ENCODE measurements around the gene CGB1. TPM values are rescaled to one million over a fixed set of nuclear protein-coding genes. Genes with fewer than 3 reads are reported as not detected.
A peak's percentile ranks its signal among the peaks of the same experiment; 100 is the strongest.
"Not testable (repeated sequence)": the region's sequence is repeated elsewhere in the genome, so short reads cannot be mapped to it uniquely, and the experiment has no call there.

CGB1 gene
- not detected in 2 replicates for total RNA-seq

GRCh38 chr19:49036815-49037214 is at the start of gene CGB1:
Gene CGB1, minus strand, starts transcription at chr19:49036895. Its CDS starts 184 bp downstream, at chr19:49036711.
- not testable (repeated sequence) for DNase-seq (ENCODE audit: low read depth); H3K4me3 ChIP-seq (ENCODE audit: low read depth, low read length)
- peak; percentile 53 for TF ChIP-seq CTCF (conservative IDR thresholded peaks at IDR 0.05; ENCODE audit: low read depth, low read length)

- peak overlapping the region; percentile 66 for H3K4me3 ChIP-seq (ENCODE audit: low read depth, low read length)
- DNase-seq (ENCODE audit: low read depth) = no peak
- no peak for TF ChIP-seq CTCF (conservative IDR thresholded peaks at IDR 0.05; ENCODE audit: low read depth, low read length)
These were observed 49.6 kb upstream of the CGB1 start for GRCh38 chr19:49086296-49086695.

- no peak for TF ChIP-seq CTCF (conservative IDR thresholded peaks at IDR 0.05; ENCODE audit: low read depth, low read length)
- no peak for DNase-seq (ENCODE audit: low read depth)
- H3K4me3 ChIP-seq (ENCODE audit: low read depth, low read length) = peak overlapping the region; percentile 66
These were observed 49.2 kb upstream of the CGB1 start for GRCh38 chr19:49085868-49086232.

- no peak for TF ChIP-seq CTCF (conservative IDR thresholded peaks at IDR 0.05; ENCODE audit: low read depth, low read length)
- DNase-seq (ENCODE audit: low read depth) = peak; percentile 88
- peak within 1 kb of the TSS; percentile 66 for H3K4me3 ChIP-seq (ENCODE audit: low read depth, low read length)
These were observed 48.5 kb upstream of the CGB1 start, which contains the start of gene SNRNP70 for GRCh38 chr19:49085020-49085867. Gene SNRNP70, plus strand, starts transcription at chr19:49085451. Its CDS starts 964 bp downstream, at chr19:49086415.

GRCh38 chr19:49084206-49085019 is 47.7 kb upstream of the CGB1 start:
- no peak for DNase-seq (ENCODE audit: low read depth)
- TF ChIP-seq CTCF (conservative IDR thresholded peaks at IDR 0.05; ENCODE audit: low read depth, low read length) = no peak
- peak overlapping the region; percentile 66 for H3K4me3 ChIP-seq (ENCODE audit: low read depth, low read length)

- TF ChIP-seq CTCF (conservative IDR thresholded peaks at IDR 0.05; ENCODE audit: low read depth, low read length) = no peak
- DNase-seq (ENCODE audit: low read depth) = no peak
- H3K4me3 ChIP-seq (ENCODE audit: low read depth, low read length) = no peak overlapping the region
These were observed 44.6 kb upstream of the CGB1 start for GRCh38 chr19:49081273-49081672.

Data from epithelial cell of proximal tubule (primary cell).